C4-2B (cell line): Measurements from ENCODE around the gene PHRF1.
"Not testable (repeated sequence)": the region's sequence is repeated elsewhere in the genome, so short reads cannot be mapped to it uniquely, and the experiment has no call there.

Source experiments
- H3K27ac ChIP-seq: fragments of 450-650 bp; 2 replicates; pipeline ENCODE4 v1.5.1; 2017
- ZFX ChIP-seq: fragments of 450-650 bp; IDR thresholded peaks from 2 replicates; pipeline ENCODE4 v1.6.1; 2017
- TF ChIP-seq, protein P1 (sequence below): fragments of 450-650 bp; conservative IDR thresholded peaks from 2 replicates; pipeline ENCODE4 v1.5.1; 2017; ENCODE audit warnings: mild to moderate bottlenecking

PHRF1 gene

DNA sequence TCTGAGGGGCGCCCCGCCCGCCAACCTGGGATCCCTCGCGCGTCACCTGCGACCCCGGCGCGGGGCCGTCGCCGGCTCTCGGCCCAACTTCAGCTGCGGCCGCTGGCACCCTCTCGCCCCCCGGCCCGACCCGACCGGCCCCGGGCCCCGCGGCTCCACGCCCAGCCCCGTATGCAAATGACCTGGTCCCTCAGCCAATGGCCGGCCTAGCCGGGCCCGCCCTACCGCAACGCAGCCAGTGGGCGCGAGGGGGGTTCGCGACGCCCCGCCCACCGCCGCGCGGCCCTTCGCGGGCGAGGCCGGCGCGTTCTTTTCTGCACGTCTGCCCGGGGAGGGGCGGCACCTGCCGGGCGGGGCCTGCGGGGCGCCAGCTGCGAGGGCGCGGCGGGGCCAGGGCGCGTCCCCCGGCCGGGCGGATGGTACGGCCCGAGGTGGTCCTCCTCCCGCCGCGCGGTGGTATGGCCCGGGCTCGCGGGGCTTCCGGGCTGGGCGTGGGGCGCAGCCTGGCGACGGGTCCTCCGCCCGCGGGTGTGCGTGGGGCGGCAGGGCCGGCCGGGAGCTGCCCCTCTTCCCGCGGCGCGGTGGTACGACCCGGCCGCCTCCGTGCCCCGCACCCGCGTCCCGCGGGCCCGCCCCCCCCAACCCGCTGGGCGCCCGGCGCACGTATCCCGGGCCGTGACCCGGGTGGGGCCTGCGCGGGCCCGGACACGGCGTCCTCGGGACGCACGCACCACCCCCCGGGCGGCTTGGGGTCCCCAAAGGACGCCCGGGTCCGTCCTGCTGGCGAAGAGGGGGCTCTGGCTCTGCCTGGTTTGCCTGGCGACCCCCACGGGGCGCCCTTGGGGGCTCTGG, 7.7 kb upstream of the PHRF1 start:
- TF ChIP-seq ZFX, result peak; percentile 32; the same call in 1 of the 2 replicates
- TF ChIP-seq, protein P1, sequence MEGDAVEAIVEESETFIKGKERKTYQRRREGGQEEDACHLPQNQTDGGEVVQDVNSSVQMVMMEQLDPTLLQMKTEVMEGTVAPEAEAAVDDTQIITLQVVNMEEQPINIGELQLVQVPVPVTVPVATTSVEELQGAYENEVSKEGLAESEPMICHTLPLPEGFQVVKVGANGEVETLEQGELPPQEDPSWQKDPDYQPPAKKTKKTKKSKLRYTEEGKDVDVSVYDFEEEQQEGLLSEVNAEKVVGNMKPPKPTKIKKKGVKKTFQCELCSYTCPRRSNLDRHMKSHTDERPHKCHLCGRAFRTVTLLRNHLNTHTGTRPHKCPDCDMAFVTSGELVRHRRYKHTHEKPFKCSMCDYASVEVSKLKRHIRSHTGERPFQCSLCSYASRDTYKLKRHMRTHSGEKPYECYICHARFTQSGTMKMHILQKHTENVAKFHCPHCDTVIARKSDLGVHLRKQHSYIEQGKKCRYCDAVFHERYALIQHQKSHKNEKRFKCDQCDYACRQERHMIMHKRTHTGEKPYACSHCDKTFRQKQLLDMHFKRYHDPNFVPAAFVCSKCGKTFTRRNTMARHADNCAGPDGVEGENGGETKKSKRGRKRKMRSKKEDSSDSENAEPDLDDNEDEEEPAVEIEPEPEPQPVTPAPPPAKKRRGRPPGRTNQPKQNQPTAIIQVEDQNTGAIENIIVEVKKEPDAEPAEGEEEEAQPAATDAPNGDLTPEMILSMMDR, result no peak
- H3K27ac ChIP-seq, result peak overlapping the region; percentile 90

DNA sequence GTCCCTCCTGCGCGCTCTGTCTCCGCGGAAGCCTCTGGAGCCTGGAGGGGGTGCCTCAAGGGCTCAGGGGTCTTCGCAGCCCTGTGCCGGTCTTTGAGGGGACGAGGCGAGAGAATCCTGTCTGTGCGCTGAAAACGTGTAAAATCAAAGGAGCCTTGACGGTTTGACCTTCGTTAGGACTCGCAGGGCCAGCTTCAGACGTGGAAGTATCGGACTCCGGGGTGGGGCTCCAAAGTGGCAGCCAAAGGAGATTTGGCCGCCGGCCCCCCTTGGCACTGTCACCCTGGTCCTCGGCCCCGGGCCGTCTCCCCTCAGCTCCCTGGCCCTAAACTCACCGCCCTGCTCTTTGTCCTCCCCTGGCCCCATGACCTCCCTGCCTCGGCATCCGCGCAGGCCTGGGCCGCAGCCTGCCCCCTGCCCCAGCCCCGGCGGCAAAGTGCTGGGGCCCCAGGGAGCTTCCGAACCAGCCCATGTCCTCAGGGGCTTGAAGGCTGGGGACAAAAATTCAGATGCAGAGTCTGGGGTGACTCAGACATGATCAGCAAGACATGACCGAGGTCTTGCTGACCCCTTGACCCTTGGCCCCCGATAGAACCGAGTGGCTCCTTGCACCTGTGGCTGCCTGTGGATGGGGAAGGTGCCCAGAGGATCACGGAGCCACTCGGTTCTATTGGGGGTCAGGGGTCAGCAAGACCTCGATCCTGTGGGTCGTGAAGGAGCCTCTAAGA, 6.9 kb upstream of the PHRF1 start:
- TF ChIP-seq ZFX, result no peak
- TF ChIP-seq, protein P1, result no peak

DNA sequence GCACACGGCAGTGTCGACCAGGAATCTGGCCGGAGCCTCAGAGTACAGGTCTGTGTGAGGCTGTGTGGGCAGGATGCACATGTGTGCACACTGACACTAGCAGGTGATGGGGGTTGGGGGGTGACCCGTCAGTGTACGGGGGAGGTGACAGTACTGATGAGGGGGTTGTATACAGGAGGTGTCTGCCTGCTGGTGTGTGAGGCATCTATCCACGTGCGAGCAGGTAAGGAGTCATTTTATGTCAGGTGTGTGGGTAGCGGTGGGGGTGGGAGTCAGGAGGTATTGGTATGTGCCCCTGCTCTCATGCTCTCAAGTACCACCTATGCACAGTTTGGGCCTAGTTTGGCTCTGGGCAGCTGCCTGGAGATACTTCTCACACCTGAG, 4.5 kb upstream of the PHRF1 start:
- no peak overlapping the region for H3K27ac ChIP-seq
- TF ChIP-seq, protein P1, result no peak
- TF ChIP-seq ZFX, result no peak

More for the DNA sequence above, 6.9 kb upstream of the PHRF1 start:
- H3K27ac ChIP-seq, result peak overlapping the region; percentile 90

DNA sequence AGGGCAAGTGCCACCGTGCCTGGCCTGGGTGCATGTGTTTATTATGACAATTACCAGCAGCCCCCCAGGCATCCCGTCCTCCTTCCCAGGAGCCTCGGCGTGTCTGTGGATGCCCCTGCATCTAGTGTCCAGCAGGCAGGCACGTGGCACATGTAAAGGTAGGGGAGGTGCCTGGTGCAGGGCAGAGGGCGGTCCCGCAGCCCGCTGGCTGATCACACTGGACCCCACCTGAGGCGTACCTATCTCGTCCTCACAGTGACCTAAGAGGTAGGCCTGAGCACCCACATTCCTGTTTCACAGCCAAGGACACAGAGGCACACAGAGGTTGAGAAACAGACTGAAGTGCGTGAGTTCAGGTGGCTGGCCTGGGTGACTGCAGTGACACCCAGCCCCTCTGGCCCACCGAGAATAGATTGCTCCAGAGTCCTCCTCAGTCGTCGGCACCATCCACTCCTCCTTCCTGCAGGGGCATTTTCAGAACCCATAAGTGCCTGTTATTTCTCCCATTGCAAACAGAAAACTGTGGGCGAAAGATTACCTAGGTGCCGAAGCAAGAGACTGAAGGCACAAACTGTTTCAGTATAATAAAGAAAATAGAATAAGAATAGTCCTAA, 3.0 kb upstream of the PHRF1 start:
- H3K27ac ChIP-seq, result no peak overlapping the region
- TF ChIP-seq ZFX, result no peak
- TF ChIP-seq, protein P1, result no peak

DNA sequence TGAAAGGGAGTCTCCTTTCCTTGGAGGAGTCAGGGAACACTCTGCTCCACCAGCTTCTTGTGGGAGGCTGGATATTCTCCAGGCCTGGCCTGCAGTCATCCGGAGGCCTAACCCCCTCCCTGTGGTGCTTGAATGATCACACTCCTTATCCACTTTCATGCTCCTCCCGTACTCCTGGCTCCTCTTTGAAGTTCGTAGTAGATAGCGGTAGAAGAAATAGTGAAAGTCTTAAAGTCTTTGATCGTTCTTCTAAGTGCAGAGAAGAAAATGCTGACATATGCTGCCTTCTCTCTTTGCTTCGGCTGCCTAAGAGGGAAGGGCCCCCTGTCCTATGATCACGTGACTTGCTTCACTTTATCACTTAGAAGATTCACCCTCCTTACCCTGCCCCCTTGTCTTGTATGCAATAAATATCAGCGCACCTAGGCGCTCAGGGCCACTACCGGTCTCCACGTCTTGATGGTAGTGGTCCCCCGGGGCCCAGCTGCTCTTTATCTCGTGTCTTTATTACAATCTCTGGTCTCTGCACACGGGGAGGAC, 2.2 kb upstream of the PHRF1 start:
- not testable (repeated sequence) for H3K27ac ChIP-seq

DNA sequence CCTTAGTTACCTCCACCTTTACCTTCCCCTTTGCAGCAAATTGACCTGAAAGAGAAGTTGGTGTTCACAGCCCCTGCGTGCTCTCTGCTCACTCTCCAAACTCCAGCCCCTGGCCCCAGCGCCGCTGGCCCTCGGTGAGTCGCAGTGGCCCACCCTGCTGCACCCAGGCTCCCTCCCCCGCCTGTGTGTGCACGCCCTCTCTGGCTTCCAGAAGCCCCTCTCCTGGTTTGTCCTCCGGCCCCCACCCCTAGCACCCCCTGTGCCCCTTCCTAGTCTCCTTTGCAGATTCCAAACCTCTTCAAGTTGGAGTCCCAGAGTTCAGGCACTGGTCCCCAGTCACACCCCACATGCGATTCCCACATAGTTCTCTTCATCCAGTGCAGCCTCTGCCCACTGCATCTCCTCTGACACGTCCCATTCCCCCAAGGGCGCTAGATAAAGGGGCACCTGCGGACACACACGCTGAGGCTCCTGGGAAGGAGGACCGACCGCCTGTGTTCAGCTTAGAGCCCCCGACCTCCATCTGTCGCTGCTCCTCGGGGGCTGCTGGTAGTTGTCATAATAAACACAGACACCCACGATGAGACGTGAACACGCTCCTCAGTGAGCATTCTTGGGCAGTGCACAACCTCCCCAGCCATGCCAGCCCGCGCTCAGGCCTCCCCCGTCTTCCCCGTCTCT, 1.5 kb upstream of the PHRF1 start:
- TF ChIP-seq, protein P1, result no peak
- peak overlapping the region; percentile 97 for H3K27ac ChIP-seq

DNA sequence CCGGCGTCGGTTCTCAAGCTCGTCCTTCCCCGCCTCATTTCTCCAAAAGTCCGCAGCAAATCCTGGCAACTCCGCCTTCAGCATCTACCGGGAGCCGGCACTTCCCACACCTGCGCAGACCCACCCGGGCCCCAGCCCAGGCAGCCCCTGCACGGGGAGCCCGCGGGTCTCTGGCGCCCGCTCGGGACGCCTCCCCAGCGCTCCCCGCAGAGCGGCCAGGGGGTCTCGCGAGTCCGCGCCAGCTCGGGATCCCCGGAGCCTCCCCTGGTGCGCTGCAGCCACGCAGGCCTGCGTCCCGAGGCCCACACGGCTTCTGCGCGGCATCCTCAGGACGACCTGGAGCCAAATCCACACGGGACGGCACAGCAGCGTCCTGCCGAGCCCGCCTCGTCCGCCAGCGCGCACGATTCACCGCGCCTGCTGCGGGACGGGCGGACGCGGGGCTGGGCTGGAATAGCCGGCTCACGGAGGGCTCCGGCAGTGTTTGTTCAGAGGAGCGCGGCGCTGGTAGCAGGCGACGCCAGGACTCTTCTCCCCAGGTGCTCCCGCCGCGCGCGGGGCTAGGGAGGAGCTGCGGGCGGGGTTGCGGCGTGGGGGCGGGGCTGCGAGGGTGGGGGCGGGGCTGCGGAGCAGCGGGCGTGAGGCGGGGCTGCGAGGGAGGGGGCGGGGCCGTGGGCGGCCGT, 816 bp upstream of the PHRF1 start:
- peak; percentile 83 for TF ChIP-seq ZFX
- TF ChIP-seq, protein P1, result no peak
- peak overlapping the region; percentile 97 for H3K27ac ChIP-seq
